ENCODE measurements around the gene SHC1.

Gene SHC1

DNA sequence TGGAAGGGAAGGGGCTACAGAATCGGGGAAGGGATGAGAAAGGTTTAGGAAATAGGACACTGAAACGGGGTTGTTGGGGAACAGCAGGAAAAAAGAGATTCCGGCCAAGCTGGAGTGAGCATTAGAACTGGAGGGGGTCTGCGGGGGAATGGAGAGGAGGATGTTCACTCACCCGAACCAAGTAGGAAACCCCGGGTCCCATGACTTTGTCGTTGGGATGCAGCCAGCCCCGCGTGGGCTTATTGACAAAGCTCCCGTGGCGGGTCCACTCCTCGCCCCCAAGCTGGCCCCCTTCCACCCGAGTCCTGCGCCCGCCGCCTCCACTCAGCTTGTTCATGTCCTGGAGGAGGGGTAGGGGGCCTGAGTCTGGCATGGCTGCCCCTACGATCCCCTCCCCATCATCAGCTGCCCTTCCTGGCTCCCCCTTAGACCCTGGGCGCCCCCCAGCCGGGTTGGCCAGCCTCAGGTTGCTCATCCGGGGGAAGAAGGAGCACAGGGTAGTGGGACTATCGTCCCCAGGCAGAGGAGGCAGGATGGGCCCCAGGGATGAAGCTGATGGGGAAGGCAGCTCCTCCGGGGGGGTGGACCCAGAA lies 591 bp downstream of the SHC1 start:
- TF ChIP-seq, protein P1, sequence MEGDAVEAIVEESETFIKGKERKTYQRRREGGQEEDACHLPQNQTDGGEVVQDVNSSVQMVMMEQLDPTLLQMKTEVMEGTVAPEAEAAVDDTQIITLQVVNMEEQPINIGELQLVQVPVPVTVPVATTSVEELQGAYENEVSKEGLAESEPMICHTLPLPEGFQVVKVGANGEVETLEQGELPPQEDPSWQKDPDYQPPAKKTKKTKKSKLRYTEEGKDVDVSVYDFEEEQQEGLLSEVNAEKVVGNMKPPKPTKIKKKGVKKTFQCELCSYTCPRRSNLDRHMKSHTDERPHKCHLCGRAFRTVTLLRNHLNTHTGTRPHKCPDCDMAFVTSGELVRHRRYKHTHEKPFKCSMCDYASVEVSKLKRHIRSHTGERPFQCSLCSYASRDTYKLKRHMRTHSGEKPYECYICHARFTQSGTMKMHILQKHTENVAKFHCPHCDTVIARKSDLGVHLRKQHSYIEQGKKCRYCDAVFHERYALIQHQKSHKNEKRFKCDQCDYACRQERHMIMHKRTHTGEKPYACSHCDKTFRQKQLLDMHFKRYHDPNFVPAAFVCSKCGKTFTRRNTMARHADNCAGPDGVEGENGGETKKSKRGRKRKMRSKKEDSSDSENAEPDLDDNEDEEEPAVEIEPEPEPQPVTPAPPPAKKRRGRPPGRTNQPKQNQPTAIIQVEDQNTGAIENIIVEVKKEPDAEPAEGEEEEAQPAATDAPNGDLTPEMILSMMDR (IDR thresholded peaks at IDR 0.05): no peak

- TF ChIP-seq, protein P1 (IDR thresholded peaks at IDR 0.05): no peak
Measured at GRCh38 chr1:154969246-154969645, 1.3 kb downstream of the SHC1 start.

- TF ChIP-seq, protein P1 (IDR thresholded peaks at IDR 0.05): no peak
Measured at GRCh38 chr1:154968731-154969130, 1.8 kb downstream of the SHC1 start.

- TF ChIP-seq, protein P1 (IDR thresholded peaks at IDR 0.05): no peak
Measured at GRCh38 chr1:154967331-154967950, 3.1 kb downstream of the SHC1 start.

DNA sequence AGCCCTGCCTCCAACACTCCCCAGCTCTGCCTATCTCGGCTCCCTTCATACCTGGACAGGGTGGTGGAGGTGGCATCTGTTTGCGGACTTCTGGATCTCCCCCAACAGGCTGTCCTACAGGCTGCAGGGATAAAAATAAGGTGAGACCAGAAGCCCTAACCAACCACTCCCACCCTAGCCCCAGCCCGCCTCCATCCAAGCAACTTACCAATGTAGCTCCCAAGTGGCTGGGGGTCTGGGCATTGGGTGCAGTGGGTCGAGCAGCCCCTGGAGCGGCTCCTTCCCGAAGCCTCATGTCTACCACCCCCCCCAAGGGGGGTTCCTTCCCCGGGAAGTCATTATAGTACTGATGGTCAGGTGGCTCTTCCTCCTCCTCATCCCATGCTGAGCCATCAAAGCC lies 4.4 kb downstream of the SHC1 start:
- TF ChIP-seq, protein P1 (IDR thresholded peaks at IDR 0.05): no peak

DNA sequence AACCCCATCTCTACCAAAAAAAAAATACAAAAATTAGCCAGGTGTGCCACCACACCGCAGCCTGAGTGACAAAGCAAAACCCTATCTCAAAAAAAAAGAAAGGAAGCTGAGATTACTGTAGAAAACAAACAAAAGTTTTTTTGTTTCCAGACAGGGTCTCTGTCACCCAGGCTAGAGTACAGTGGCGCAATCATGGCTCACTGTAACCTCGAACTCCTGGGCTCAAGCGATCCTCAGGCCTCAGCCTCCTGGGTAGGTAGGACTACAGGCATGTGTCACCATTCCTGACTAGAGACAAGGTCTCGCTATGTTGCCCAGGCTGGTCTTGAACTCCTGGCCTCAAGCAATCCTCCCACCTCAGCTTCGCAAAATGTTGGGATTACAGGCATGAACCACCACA lies 6.2 kb downstream of the SHC1 start:
- TF ChIP-seq, protein P1 (IDR thresholded peaks at IDR 0.05): no peak

DNA sequence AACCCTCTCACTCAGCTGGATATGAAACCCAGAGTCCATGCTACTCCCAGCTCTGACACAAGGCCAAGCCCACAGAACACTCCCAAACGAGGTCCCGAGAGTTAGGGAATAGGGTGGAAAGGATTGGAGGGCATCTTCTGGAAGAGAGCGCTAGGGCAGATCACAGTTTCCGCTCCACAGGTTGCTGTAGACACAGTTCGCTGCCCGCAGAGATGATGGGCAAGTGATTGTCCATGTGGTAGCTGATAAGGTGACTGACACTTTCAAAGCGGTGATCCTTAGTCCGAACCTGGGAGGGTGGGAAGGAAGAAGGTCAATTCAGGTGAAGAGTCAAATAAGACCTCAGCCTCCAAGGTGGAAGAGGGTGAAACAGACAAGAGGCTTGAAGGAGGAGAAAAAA lies 6.9 kb downstream of the SHC1 start:
- TF ChIP-seq, protein P1 (IDR thresholded peaks at IDR 0.05): no peak

Data from LNCAP (cell line).